MM.1S (cell line): ENCODE data around the gene LRRC23.

Experiments
- EZH2 ChIP-seq: fragments of 300-600 bp; sonication (generic); optimal IDR thresholded peaks from 2 replicates; pipeline ENCODE3; 2017; ENCODE audit warnings: low read depth, mild to moderate bottlenecking, antibody characterized with exemption, low read length, mixed read lengths
- EZH2phosphoT487 ChIP-seq: fragments of 300-600 bp; sonication (generic); IDR thresholded peaks from 2 replicates; pipeline ENCODE4 v1.6.1; 2018; ENCODE audit warnings: antibody characterized with exemption, low read length
- TF ChIP-seq, protein P1 (sequence below): fragments of 300-600 bp; sonication (generic); IDR thresholded peaks from 2 replicates; pipeline ENCODE4 v1.5.1; 2016; ENCODE audit warnings: antibody characterized with exemption, low read length, mixed read lengths

DNA sequence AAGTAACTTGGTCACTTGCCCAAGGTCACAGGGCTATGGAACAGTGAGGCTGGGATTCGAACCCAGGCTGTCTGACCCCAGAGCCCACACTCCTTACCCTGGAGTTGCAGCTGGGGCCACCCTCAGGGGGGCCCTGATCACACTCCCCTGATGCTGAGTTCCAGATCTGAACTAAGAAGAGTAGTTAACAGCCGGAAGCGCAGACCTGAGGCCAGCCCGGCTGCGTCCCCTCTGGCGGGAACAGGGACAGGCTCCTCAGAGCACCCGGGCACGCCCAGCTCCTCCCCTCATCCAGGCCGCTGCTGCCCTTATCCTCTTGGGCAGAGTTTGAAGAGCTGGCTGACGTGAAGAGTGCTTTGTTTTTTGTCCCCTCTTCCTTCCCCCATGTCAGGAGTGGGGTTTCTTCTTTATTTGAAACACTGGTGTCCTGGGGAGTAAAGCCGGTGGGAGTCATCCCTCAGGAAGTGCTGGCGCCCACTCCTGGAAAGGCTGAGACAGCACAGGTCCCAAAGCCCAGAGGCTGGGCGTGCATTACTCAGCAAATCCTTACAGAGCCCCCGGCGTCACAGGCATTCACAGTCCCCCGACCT, 57.2 kb downstream of the LRRC23 start:
- TF ChIP-seq, protein P1, sequence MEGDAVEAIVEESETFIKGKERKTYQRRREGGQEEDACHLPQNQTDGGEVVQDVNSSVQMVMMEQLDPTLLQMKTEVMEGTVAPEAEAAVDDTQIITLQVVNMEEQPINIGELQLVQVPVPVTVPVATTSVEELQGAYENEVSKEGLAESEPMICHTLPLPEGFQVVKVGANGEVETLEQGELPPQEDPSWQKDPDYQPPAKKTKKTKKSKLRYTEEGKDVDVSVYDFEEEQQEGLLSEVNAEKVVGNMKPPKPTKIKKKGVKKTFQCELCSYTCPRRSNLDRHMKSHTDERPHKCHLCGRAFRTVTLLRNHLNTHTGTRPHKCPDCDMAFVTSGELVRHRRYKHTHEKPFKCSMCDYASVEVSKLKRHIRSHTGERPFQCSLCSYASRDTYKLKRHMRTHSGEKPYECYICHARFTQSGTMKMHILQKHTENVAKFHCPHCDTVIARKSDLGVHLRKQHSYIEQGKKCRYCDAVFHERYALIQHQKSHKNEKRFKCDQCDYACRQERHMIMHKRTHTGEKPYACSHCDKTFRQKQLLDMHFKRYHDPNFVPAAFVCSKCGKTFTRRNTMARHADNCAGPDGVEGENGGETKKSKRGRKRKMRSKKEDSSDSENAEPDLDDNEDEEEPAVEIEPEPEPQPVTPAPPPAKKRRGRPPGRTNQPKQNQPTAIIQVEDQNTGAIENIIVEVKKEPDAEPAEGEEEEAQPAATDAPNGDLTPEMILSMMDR, result peak; percentile 40
- TF ChIP-seq EZH2phosphoT487 (no peak), EZH2 (no peak)
